ENCODE data around the gene PIP5K1C. TPM values are rescaled to one million over a fixed set of nuclear protein-coding genes. Genes with fewer than 3 reads are reported as not detected.

Gene PIP5K1C
- total RNA-seq, 3 donors from 2014 or later (not counting 1 experiment from before 2014, with no cell fraction given) = 35.0 to 49.2 (median 36.8) TPM

DNA sequence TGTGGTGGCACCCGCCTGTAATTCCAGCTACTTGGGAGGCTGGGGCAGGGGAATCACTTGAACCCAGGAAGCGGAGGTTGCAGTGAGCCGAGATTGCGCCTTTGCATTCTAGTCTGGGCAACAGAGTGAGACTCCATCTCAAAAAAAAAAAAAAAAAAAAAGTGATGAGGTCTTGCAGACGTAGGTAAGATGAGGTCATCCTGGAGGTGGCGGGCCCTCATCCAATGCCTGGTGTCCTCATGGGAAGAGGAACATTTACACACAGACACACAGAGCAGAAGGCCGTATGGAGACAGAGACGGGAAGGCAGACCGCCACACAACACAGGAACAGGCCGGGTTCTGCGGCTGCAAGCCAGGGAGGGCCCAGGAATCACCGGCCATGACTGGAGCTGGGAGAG, 78.0 kb downstream of the PIP5K1C start:
- peaks cover 36% of the 10 kb centered on the region for H3K36me3 ChIP-seq (ENCODE audit: control insufficient read depth, insufficient read depth, low read length)
- H3K27me3 Mint-ChIP-seq (ENCODE audit: low read depth in 2 of 2) = no peaks in the 10 kb centered on the region
- H3K4me3 Mint-ChIP-seq = peak overlapping the region; percentile 52

DNA sequence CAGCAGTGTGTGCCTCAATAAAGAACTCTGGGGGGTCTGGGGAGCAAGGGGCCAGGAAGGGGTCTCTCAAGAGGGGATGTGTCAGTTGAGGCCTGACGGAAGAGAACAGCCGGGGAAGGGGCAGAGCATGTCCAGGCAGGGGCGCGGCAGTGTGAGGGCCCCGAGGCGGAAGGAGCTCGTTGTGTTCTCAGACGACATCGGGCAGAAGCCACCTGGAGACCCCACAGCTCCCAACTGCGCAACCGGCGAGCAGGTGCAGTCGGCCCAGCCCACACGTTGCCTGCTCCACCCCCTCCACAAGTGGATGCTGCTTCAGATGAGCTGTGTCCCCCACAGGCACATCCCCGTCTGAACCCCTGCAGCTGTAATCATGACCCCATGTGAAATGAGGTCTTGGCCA, 78.6 kb downstream of the PIP5K1C start:
- ATAC-seq (no peak), DNase-seq (no peak)
- H3K4me3 Mint-ChIP-seq = no peak overlapping the region
- Histone ChIP-seq H3K4me1 (ENCODE audit: control insufficient read depth, insufficient read depth, low read length) (peaks cover 31% of the 10 kb centered on the region), H3K4me3 (ENCODE audit: low read length) (no peak overlapping the region), H3K36me3 (ENCODE audit: control insufficient read depth, insufficient read depth, low read length) (peaks cover 39% of the 10 kb centered on the region), H3K27me3 (ENCODE audit: control insufficient read depth, insufficient read depth, low read length) (no peaks in the 10 kb centered on the region), H3K9me3 (ENCODE audit: control insufficient read depth, insufficient read depth, low read length) (no peaks in the 10 kb centered on the region), H3K27ac (ENCODE audit: low read length) (no peak overlapping the region)
- H3K36me3 Mint-ChIP-seq = no peaks in the 10 kb centered on the region
- intact Hi-C loops (cut with micrococcal nuclease) = no loop called here
- peaks cover 11 to 24% of the 10 kb centered on the region in 2 donors for H3K4me1 Mint-ChIP-seq
- WGBS (ENCODE audit: insufficient coverage) = 95% methylated on average over 15 of the region's 15 CpGs
- no peaks in the 10 kb centered on the region for H3K27me3 Mint-ChIP-seq (ENCODE audit: low read depth in 2 of 2)
- H3K9me3 Mint-ChIP-seq = no peaks in the 10 kb centered on the region
- no peak for TF ChIP-seq CTCF (IDR thresholded peaks at IDR 0.05)
- no peak overlapping the region for H3K27ac Mint-ChIP-seq

More for the DNA sequence above, 78.0 kb downstream of the PIP5K1C start:
- Mint-ChIP-seq H3K4me1 (peaks cover 16 to 29% of the 10 kb centered on the region in 2 donors), H3K36me3 (no peaks in the 10 kb centered on the region), H3K27ac (no peak overlapping the region), H3K9me3 (no peaks in the 10 kb centered on the region)
- no peak for TF ChIP-seq CTCF (IDR thresholded peaks at IDR 0.05)
- H3K27ac ChIP-seq (ENCODE audit: low read length) = no peak overlapping the region
- H3K27me3 ChIP-seq (ENCODE audit: control insufficient read depth, insufficient read depth, low read length) = no peaks in the 10 kb centered on the region
- ATAC-seq = no peak
- intact Hi-C loops (cut with micrococcal nuclease) = no loop called here
- DNase-seq = no peak
- no peaks in the 10 kb centered on the region for H3K9me3 ChIP-seq (ENCODE audit: control insufficient read depth, insufficient read depth, low read length)
- peaks cover 34% of the 10 kb centered on the region for H3K4me1 ChIP-seq (ENCODE audit: control insufficient read depth, insufficient read depth, low read length)
- H3K4me3 ChIP-seq (ENCODE audit: low read length) = no peak overlapping the region
- WGBS (ENCODE audit: insufficient coverage) = 94% methylated on average over 10 of the region's 12 CpGs

DNA sequence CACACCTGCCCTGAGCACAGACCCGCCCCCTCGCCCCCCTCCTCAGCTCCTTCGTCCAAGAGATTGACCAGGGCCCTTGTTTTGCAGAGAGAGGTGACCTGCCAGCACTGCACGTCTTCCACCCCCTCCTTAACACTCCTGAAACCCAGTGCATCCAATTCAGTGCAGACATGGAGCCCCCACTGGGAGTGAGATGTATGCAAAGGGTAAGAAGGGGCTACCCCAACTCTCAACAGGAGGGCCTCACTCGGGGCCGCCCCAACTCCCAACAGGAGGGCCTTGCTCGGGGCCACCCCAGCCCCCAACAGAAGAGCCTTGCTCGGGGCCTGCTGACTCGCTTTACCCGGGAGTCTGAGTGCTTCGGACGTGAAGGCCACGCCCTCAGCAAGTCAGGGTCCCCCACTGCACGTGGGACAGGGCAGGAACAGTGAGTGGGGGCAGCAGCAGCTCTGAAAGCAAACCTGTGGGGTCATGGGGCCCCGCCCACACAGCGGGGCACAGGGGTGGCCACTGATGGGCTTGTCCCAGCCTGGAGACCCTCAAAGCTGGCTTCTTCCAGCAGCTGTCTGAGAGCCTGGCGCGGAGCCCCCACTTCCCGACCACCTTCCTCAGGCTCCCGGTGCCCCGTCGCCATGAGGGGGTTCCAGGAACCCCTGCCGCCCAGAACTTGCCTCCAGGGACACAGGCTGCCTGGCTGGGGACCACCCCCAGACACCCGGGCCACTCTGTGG, 79.3 kb downstream of the PIP5K1C start:
- Histone ChIP-seq H3K27me3 (ENCODE audit: control insufficient read depth, insufficient read depth, low read length) (no peaks in the 10 kb centered on the region), H3K27ac (ENCODE audit: low read length) (no peak overlapping the region), H3K36me3 (ENCODE audit: control insufficient read depth, insufficient read depth, low read length) (peaks cover 40% of the 10 kb centered on the region), H3K4me1 (ENCODE audit: control insufficient read depth, insufficient read depth, low read length) (peaks cover 27% of the 10 kb centered on the region), H3K9me3 (ENCODE audit: control insufficient read depth, insufficient read depth, low read length) (no peaks in the 10 kb centered on the region), H3K4me3 (ENCODE audit: low read length) (no peak overlapping the region)
- no peak overlapping the region for H3K4me3 Mint-ChIP-seq
- WGBS (ENCODE audit: insufficient coverage) = 93% methylated on average over 24 of the region's 24 CpGs
- intact Hi-C loops (cut with micrococcal nuclease) = no loop called here
- TF ChIP-seq CTCF (IDR thresholded peaks at IDR 0.05) = no peak
- no peaks in the 10 kb centered on the region for H3K9me3 Mint-ChIP-seq
- DNase-seq (no peak), ATAC-seq (no peak)
- H3K4me1 Mint-ChIP-seq = peaks cover 4 to 17% of the 10 kb centered on the region in 2 donors
- no peaks in the 10 kb centered on the region for H3K27me3 Mint-ChIP-seq (ENCODE audit: low read depth in 2 of 2)
- H3K36me3 Mint-ChIP-seq = no peaks in the 10 kb centered on the region
- no peak overlapping the region for H3K27ac Mint-ChIP-seq
